Activated T-helper 9 cell treated with anti-CD3 and anti-CD28 coated beads, Interleukin-2, amount 50 U/mL, for 16 hours (primary cell): Measurements from ENCODE around the gene RETREG1.

Source experiments
- DNase-seq: peaks from one replicate; pipeline ENCODE4 v3.0.0-alpha.2; 2020; ENCODE audit warnings: low read depth

RETREG1 gene

GRCh38 chr5:16524286-16524685 is 92.5 kb downstream of the RETREG1 start:
- no peak for DNase-seq

GRCh38 chr5:16521521-16522483 is 95.0 kb downstream of the RETREG1 start:
- no peak for DNase-seq

GRCh38 chr5:16520841-16521240 is 96.0 kb downstream of the RETREG1 start:
- no peak for DNase-seq

DNA sequence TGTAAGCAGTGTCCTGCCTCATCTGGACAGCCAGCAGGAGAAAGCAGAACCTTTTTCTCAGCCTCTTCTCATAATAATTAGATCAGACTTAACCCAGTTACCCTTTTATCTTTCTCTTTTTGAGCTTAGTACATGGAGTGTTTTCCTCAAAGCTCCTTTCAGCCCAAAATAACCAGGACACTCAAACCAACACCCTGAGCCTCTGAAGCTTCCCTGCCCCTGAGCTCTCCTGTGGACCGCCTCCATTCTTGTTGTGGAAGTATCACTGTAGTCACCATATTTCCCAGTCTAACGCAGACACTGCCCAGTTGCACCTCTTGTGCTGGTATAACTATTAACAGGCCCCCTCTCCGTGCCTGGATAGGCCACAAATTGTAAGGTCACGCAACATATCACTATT is 97.4 kb downstream of the RETREG1 start:
- DNase-seq: no peak

DNA sequence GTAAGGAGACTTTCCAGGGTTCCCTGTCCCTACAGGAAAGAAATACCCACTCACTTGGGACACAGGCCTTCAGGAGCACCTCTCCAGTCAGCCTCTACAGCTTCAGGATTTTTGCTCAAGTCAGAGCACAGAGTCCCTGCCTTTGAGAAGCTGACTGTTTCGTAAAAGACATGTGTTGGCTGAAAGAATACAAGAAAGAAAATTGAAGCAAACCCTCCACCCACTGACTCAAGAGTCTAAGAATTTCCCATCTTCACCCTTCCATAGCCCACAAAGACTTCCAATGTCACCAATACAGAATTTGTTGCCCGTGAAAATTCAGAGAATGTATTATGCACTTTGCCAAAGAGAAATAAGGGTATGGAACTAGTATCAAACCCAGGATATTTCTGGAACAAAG is 98.2 kb downstream of the RETREG1 start:
- DNase-seq: no peak

DNA sequence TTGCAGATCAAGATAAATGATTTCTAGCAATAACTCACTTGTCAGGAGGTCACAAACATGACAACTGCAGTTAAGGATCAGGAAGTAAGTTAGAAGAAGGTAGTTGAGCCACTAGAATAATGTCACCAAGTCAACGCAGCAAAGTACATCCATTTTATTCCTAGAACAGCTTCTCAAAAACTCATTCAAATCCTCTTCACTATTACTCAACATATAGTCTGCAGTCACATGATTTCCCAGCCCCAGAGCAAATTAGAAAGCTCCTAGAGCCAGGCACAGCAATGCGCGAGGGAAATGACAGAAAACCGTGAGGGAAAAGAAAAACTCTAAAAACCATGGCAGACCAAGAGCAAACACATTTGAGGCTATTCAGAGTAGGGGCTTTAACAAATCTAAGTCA is 101.3 kb downstream of the RETREG1 start:
- no peak for DNase-seq

GRCh38 chr5:16510098-16510497 is 106.7 kb downstream of the RETREG1 start:
- no peak for DNase-seq

- DNase-seq: no peak
These were observed 107.9 kb downstream of the RETREG1 start for GRCh38 chr5:16508730-16509531.

DNA sequence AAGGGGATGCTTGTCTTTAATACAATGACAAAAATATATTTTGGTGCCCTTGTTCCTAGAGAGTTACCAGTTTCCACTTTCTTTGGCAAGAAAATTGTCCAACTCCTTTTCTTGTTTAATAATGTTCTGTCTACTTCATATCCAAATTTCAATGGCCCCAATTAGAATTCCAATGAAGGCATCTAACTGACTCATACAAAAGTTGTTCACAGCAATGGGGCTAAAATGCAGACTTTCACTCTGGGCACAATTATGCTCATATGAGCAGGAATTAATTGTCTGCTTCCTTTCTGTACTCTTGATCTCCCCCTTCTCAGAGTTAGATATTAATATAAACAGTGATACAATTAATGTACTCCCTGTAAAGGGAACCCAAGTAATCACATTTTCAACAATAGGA is 109.1 kb downstream of the RETREG1 start:
- no peak for DNase-seq

DNA sequence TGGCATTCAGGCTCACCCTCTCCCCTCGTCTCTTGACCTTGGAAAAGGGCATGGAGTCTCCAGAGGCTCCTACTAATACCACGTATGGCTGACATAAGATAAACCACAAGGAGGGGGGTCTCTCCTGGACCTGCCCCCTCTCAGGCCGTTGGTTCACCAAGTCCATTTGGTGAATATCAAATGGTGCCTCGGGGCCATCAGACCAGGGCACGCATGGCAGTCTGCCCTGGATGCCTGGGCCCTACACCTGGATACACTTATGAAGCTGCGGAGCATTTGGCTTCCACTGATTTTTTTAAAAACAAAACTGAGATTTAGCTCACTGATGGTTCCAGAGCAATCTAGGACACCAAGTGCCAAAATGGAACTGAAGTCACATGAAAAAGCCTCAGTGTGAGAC is 110.9 kb downstream of the RETREG1 start:
- DNase-seq: no peak

- no peak for DNase-seq
These were observed 111.5 kb downstream of the RETREG1 start for GRCh38 chr5:16505140-16505891.

DNA sequence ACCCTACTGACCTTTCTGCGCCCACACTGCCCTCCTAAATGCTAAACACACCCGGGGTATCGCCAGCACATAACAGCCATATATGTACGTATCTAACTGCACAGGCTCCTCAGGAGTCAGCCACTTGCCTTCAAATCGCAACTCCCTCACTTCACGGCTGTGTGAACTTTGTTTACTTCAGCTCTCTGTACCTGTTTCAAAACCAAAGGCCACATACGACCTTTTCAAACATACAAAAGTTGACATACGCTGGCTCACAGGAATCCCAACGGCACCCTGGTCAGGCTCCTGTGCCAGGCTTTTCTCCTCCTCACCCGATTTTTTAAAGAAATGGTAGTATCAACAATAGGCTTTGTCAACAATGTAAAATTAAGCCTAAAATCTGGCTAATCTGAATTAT is 112.2 kb downstream of the RETREG1 start:
- DNase-seq: no peak

DNA sequence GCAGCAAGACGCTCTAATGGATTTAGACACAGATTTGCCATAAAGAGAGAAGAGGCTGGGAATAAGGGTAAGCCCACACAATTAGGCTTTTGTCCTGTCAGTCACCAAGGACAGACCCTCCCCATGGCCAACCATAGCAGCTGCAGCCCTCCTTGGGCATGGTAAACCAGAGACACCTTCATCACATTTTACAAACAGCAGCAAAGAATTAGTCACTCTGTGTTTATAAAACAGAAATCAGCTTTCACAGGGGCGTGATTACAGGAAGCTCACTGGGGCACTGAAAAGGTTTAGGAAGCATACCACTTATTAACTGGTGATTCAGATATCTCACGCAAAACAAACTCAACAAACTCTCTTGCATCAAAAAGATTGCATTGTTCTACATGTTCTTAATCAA is 113.9 kb downstream of the RETREG1 start:
- DNase-seq: no peak

- no peak for DNase-seq
These were observed 116.8 kb downstream of the RETREG1 start for GRCh38 chr5:16500024-16500423.

- DNase-seq: no peak
These were observed 119.3 kb downstream of the RETREG1 start for GRCh38 chr5:16497546-16497945.

DNA sequence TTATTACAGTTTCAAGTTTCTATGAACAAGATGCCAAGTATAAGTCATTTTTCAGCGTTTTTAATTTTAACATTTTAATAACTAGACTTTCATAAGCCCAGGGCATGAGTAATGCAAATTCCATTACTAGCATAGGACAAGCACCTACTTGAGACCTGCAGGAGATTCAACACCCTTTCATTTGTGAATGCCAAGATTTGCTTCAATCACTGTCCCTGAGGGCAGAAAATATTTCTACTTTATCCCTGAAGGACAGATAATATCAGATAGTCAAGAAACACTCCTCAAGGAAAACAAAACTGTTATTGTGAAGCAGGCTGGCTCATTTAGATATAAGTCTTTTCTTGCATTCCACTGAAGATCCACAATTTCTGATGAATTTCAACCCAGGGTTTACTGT is 123.5 kb downstream of the RETREG1 start:
- DNase-seq: no peak

- DNase-seq: no peak
These were observed 124.2 kb downstream of the RETREG1 start for GRCh38 chr5:16492398-16493140.

- no peak for DNase-seq
These were observed 125.9 kb downstream of the RETREG1 start for GRCh38 chr5:16490911-16491310.

DNA sequence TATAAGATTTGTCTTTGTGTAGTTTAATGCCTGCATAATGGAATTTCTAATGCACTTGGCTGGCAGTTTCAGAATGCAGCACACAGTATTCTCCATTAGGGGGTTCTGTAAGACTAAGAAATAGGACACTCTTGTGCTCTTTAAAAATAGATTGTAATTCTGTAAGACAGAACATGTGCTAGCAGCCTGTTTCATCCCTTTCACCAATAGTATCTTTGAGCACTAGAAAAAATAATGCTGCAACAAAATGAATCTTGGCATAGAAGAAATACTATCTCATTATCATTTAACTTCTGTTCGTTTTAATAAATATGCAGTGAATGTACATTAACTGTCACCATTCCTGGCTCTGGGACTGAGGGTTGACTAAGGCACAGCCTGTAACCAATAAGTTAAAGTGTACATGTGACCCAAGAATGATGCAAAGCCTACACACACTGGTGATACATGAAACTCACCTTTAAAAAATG is 127.4 kb downstream of the RETREG1 start:
- no peak for DNase-seq

GRCh38 chr5:16487456-16487855 is 129.3 kb downstream of the RETREG1 start:
- DNase-seq: no peak

- no peak for DNase-seq
These were observed 130.1 kb downstream of the RETREG1 start for GRCh38 chr5:16486711-16487111.

- no peak for DNase-seq
These were observed 131.1 kb downstream of the RETREG1 start for GRCh38 chr5:16485656-16486055.
